Activated CD4-positive, alpha-beta memory T cell treated with anti-CD3 and anti-CD28 coated beads, Interleukin-2, amount 10 ng/mL, durations not matched to agents 7 days and 5 days (primary cell): ENCODE measurements around the gene FAM107B. TPM values are rescaled to one million over a fixed set of nuclear protein-coding genes. Genes with fewer than 3 reads are reported as not detected.
A peak's percentile ranks its signal among the peaks of the same experiment; 100 is the strongest.

Experiments
- CTCF ChIA-PET: fragments of 350-600 bp; sonication (Branson Sonifier 250); formaldehyde crosslinking; loops from one replicate; lab custom pipeline; 2021; ENCODE audit warnings: antibody characterized with exemption, inconsistent platforms; lab: Charles Lee
- POLR2A ChIA-PET: fragments of 350-600 bp; sonication (Branson Sonifier 250); formaldehyde crosslinking; loops from one replicate; lab custom pipeline; 2021; ENCODE audit warnings: antibody characterized with exemption; lab: Charles Lee
- DNase-seq: peaks from one replicate; pipeline ENCODE4 v3.0.0-alpha.2; 2020
- H3K27ac Mint-ChIP-seq: one replicate; pipeline ENCODE4 v1.8.0; 2021; ENCODE audit warnings: mild to moderate bottlenecking, mixed read lengths
- H3K27me3 Mint-ChIP-seq: one replicate; pipeline ENCODE4 v1.8.0; 2021; ENCODE audit warnings: mixed read lengths
- H3K36me3 Mint-ChIP-seq: one replicate; pipeline ENCODE4 v1.8.0; 2021; ENCODE audit warnings: low read depth, mixed read lengths
- H3K4me1 Mint-ChIP-seq: one replicate; pipeline ENCODE4 v1.8.0; 2021; ENCODE audit warnings: mixed read lengths
- H3K4me3 Mint-ChIP-seq: one replicate; pipeline ENCODE4 v1.8.0; 2021; ENCODE audit warnings: mild to moderate bottlenecking, mixed read lengths
- H3K9me3 Mint-ChIP-seq: one replicate; pipeline ENCODE4 v1.8.0; 2021; ENCODE audit warnings: mixed read lengths
- total RNA-seq, 2 experiments: library from RNA; stranded (reverse); gene quantifications; one replicate each; pipeline ENCODE4 v1.2.3, GENCODE V29; 2021

The FAM107B gene
- total RNA-seq, 2 experiments from 2014 or later = 229 to 235 TPM

- ChIA-PET CTCF (interaction anchor here (1.1 to 1.9 kb wide), 3 partner anchors 11 to 22 kb away, joined by 3 to 7 read pairs (median 4); no protein-coding TSS in a partner anchor), POLR2A (interaction anchor here (1.1 to 7.0 kb wide), 13 partner anchors 10 to 273 kb away, joined by 3 to 78 read pairs (median 6); partner anchors contain the start of genes CDNF, HSPA14 and MSANTD7)
- peaks cover 5% of the 10 kb centered on the region for H3K9me3 Mint-ChIP-seq
- no peaks in the 10 kb centered on the region for H3K27me3 Mint-ChIP-seq
- H3K36me3 Mint-ChIP-seq = peaks cover 70% of the 10 kb centered on the region
- DNase-seq = no peak
- H3K4me1 Mint-ChIP-seq = peaks cover 92% of the 10 kb centered on the region
- peak overlapping the region; percentile 95 for H3K27ac Mint-ChIP-seq
- peak overlapping the region; percentile 31 for H3K4me3 Mint-ChIP-seq
Observed at GRCh38 chr10:14565199-14565598, 209.5 kb downstream of the FAM107B start.

- H3K4me3 Mint-ChIP-seq = peak overlapping the region; percentile 67
- H3K27me3 Mint-ChIP-seq = no peaks in the 10 kb centered on the region
- no peak for DNase-seq
- CTCF ChIA-PET = interaction anchor here (0.9 to 1.9 kb wide), 5 partner anchors 11 to 260 kb away, joined by 3 to 7 read pairs (median 3); no protein-coding TSS in a partner anchor
- POLR2A ChIA-PET = interaction anchor here (0.9 to 7.0 kb wide), 14 partner anchors 11 to 390 kb away, joined by 3 to 78 read pairs (median 6); partner anchors contain the start of genes CDNF, DCLRE1C, HSPA14 and MSANTD7
- peak overlapping the region; percentile 95 for H3K27ac Mint-ChIP-seq
- H3K9me3 Mint-ChIP-seq = peaks cover 5% of the 10 kb centered on the region
- peaks cover 90% of the 10 kb centered on the region for H3K4me1 Mint-ChIP-seq
- H3K36me3 Mint-ChIP-seq = peaks cover 67% of the 10 kb centered on the region
Observed at GRCh38 chr10:14564268-14564744, 210.4 kb downstream of the FAM107B start.

GRCh38 chr10:14563359-14563940, 211.2 kb downstream of the FAM107B start:
- peaks cover 66% of the 10 kb centered on the region for H3K36me3 Mint-ChIP-seq
- peaks cover 90% of the 10 kb centered on the region for H3K4me1 Mint-ChIP-seq
- peak overlapping the region; percentile 67 for H3K4me3 Mint-ChIP-seq
- H3K27me3 Mint-ChIP-seq = no peaks in the 10 kb centered on the region
- CTCF ChIA-PET = interaction anchor here (1.0 to 1.9 kb wide), 7 partner anchors 8 to 41 kb away, joined by 3 to 8 read pairs (median 4); no protein-coding TSS in a partner anchor
- POLR2A ChIA-PET = interaction anchor here (0.9 to 7.0 kb wide), 18 partner anchors 8 to 390 kb away, joined by 3 to 78 read pairs (median 8); partner anchors contain the start of genes CDNF, DCLRE1C, HSPA14 and MSANTD7
- DNase-seq = no peak
- H3K9me3 Mint-ChIP-seq = peaks cover 5% of the 10 kb centered on the region
- H3K27ac Mint-ChIP-seq = peak overlapping the region; percentile 95

- Mint-ChIP-seq H3K36me3 (peaks cover 64% of the 10 kb centered on the region), H3K9me3 (peaks cover 5% of the 10 kb centered on the region), H3K4me3 (peak overlapping the region; percentile 65)
Observed at GRCh38 chr10:14563076-14563336, 211.7 kb downstream of the FAM107B start.

GRCh38 chr10:14562218-14563075, 212.2 kb downstream of the FAM107B start:
- Mint-ChIP-seq H3K9me3 (peaks cover 5% of the 10 kb centered on the region), H3K4me1 (peaks cover 90% of the 10 kb centered on the region), H3K4me3 (peak overlapping the region; percentile 65), H3K27ac (peak overlapping the region; percentile 95), H3K27me3 (no peaks in the 10 kb centered on the region), H3K36me3 (peaks cover 64% of the 10 kb centered on the region)
- ChIA-PET POLR2A (interaction anchor here (0.7 to 7.0 kb wide), 17 partner anchors 9 to 377 kb away, joined by 3 to 78 read pairs (median 7); partner anchors contain the start of genes CDNF, HSPA14 and MSANTD7), CTCF (interaction anchor here (1.1 to 1.8 kb wide), 9 partner anchors 9 to 54 kb away, joined by 3 to 10 read pairs (median 4); no protein-coding TSS in a partner anchor)
- no peak for DNase-seq

More at GRCh38 chr10:14563076-14563336, 211.7 kb downstream of the FAM107B start:
- Mint-ChIP-seq H3K27me3 (no peaks in the 10 kb centered on the region), H3K27ac (peak overlapping the region; percentile 95), H3K4me1 (peaks cover 90% of the 10 kb centered on the region)
- DNase-seq = no peak
- ChIA-PET CTCF (interaction anchor here (1.1 to 1.8 kb wide), 8 partner anchors 8 to 54 kb away, joined by 3 to 10 read pairs (median 4); no protein-coding TSS in a partner anchor), POLR2A (interaction anchor here (1.0 to 7.0 kb wide), 15 partner anchors 8 to 378 kb away, joined by 3 to 78 read pairs (median 7); partner anchors contain the start of genes CDNF, HSPA14 and MSANTD7)

- Mint-ChIP-seq H3K27ac (peak overlapping the region; percentile 95), H3K36me3 (peaks cover 65% of the 10 kb centered on the region), H3K27me3 (no peaks in the 10 kb centered on the region), H3K4me3 (peak overlapping the region; percentile 65), H3K9me3 (peaks cover 2% of the 10 kb centered on the region), H3K4me1 (peaks cover 91% of the 10 kb centered on the region)
- ChIA-PET POLR2A (interaction anchor here (0.6 to 7.0 kb wide), 15 partner anchors 9 to 376 kb away, joined by 3 to 78 read pairs (median 8); no protein-coding TSS in a partner anchor), CTCF (interaction anchor here (1.0 to 2.3 kb wide), 4 partner anchors 9 to 41 kb away, joined by 3 to 10 read pairs (median 4); no protein-coding TSS in a partner anchor)
- DNase-seq = peak; percentile 54
Observed at GRCh38 chr10:14560791-14561765, 213.6 kb downstream of the FAM107B start.

GRCh38 chr10:14560274-14560673, 214.4 kb downstream of the FAM107B start:
- peak overlapping the region; percentile 46 for H3K4me3 Mint-ChIP-seq
- no peaks in the 10 kb centered on the region for H3K9me3 Mint-ChIP-seq
- peak overlapping the region; percentile 95 for H3K27ac Mint-ChIP-seq
- H3K4me1 Mint-ChIP-seq = peaks cover 91% of the 10 kb centered on the region
- peaks cover 65% of the 10 kb centered on the region for H3K36me3 Mint-ChIP-seq
- peak; percentile 81 for DNase-seq
- CTCF ChIA-PET = interaction anchor here (1.0 to 2.3 kb wide), 2 partner anchors 9 to 11 kb away, joined by 3 to 6 read pairs; no protein-coding TSS in a partner anchor
- H3K27me3 Mint-ChIP-seq = no peaks in the 10 kb centered on the region
- POLR2A ChIA-PET = interaction anchor here (0.7 to 7.0 kb wide), 11 partner anchors 8 to 375 kb away, joined by 3 to 78 read pairs (median 5); no protein-coding TSS in a partner anchor

GRCh38 chr10:14558025-14558424, 216.7 kb downstream of the FAM107B start:
- Mint-ChIP-seq H3K27ac (peak overlapping the region; percentile 73), H3K27me3 (no peaks in the 10 kb centered on the region), H3K36me3 (peaks cover 69% of the 10 kb centered on the region), H3K4me3 (no peak overlapping the region), H3K9me3 (no peaks in the 10 kb centered on the region), H3K4me1 (peaks cover 94% of the 10 kb centered on the region)
- ChIA-PET POLR2A (interaction anchor here (1.1 to 1.4 kb wide), 4 partner anchors 12 to 44 kb away, joined by 3 to 5 read pairs (median 3); no protein-coding TSS in a partner anchor), CTCF (interaction anchor here (0.9 to 1.1 kb wide), 4 partner anchors 9 to 59 kb away, joined by 3 to 4 read pairs (median 3); no protein-coding TSS in a partner anchor)
- no peak for DNase-seq

GRCh38 chr10:14557567-14557966, 217.1 kb downstream of the FAM107B start:
- Mint-ChIP-seq H3K27me3 (no peaks in the 10 kb centered on the region), H3K4me3 (no peak overlapping the region), H3K9me3 (no peaks in the 10 kb centered on the region), H3K4me1 (peaks cover 94% of the 10 kb centered on the region), H3K27ac (peak overlapping the region; percentile 82), H3K36me3 (peaks cover 68% of the 10 kb centered on the region)
- no peak for DNase-seq
- ChIA-PET CTCF (interaction anchor here (0.9 to 1.1 kb wide), 3 partner anchors 8 to 265 kb away, joined by 3 to 4 read pairs (median 3); no protein-coding TSS in a partner anchor), POLR2A (interaction anchor here (0.6 to 1.4 kb wide), 5 partner anchors 12 to 44 kb away, joined by 3 to 5 read pairs (median 3); no protein-coding TSS in a partner anchor)

- Mint-ChIP-seq H3K9me3 (no peaks in the 10 kb centered on the region), H3K27ac (peak overlapping the region; percentile 82), H3K4me1 (peaks cover 94% of the 10 kb centered on the region), H3K36me3 (peaks cover 74% of the 10 kb centered on the region), H3K27me3 (no peaks in the 10 kb centered on the region), H3K4me3 (peak overlapping the region; percentile 3)
- DNase-seq = peak; percentile 47
- ChIA-PET POLR2A (interaction anchor here (0.9 to 1.0 kb wide), 3 partner anchors 27 to 49 kb away, joined by 3 read pairs; no protein-coding TSS in a partner anchor), CTCF (interaction anchor here (0.6 to 1.7 kb wide), 6 partner anchors 13 to 59 kb away, joined by 3 to 7 read pairs (median 3); no protein-coding TSS in a partner anchor)
Observed at GRCh38 chr10:14556285-14556956, 218.3 kb downstream of the FAM107B start.
